CD8-positive, alpha-beta memory T cell (primary cell): Measurements from ENCODE around the gene AGRN. TPM values are rescaled to one million over a fixed set of nuclear protein-coding genes. Genes with fewer than 3 reads are reported as not detected.
"Not testable (repeated sequence)": the region's sequence is repeated elsewhere in the genome, so short reads cannot be mapped to it uniquely, and the experiment has no call there.

ENCODE experiments used
- CTCF ChIA-PET: fragments of 350-600 bp; sonication (Branson Sonifier 250); formaldehyde crosslinking; loops from one replicate; lab custom pipeline; 2021; ENCODE audit warnings: antibody characterized with exemption; lab: Charles Lee
- POLR2A ChIA-PET: fragments of 350-600 bp; sonication (Branson Sonifier 250); formaldehyde crosslinking; loops from one replicate; lab custom pipeline; 2021; ENCODE audit warnings: antibody characterized with exemption; lab: Charles Lee
- DNase-seq, 5 donors: peaks; one replicate each; pipeline versions ENCODE4 v3.0.0 to v3.0.0-alpha.2; 2020 to 2022; ENCODE audit warnings: mixed read lengths in 1 of 5
- H3K27ac ChIP-seq: one replicate; pipeline ENCODE4 v1.7.0; 2013; ENCODE audit warnings: low read depth, mild to moderate bottlenecking, low read length, moderate library complexity
- H3K27me3 ChIP-seq: 2 replicates; pipeline ENCODE4 v1.7.0; 2013; ENCODE audit warnings: low read length, mild to moderate bottlenecking; ENCODE audit not compliant: insufficient read depth, poor library complexity, severe bottlenecking
- H3K36me3 ChIP-seq: 2 replicates; pipeline ENCODE4 v1.7.0; 2013; ENCODE audit warnings: mild to moderate bottlenecking, low read length, moderate library complexity; ENCODE audit not compliant: insufficient read depth
- H3K4me1 ChIP-seq: 2 replicates; pipeline ENCODE4 v1.7.0; 2013; ENCODE audit warnings: mild to moderate bottlenecking, low read length, moderate library complexity; ENCODE audit not compliant: insufficient read depth
- H3K4me3 ChIP-seq: 2 replicates; pipeline ENCODE4 v1.7.0; 2013; ENCODE audit warnings: mild to moderate bottlenecking, low read length
- H3K9me3 ChIP-seq: 2 replicates; pipeline ENCODE4 v1.7.0; 2013; ENCODE audit warnings: mild to moderate bottlenecking, low read length
- H3K27ac Mint-ChIP-seq, 8 donors: one replicate each; pipeline ENCODE4 v1.8.0; 2020 to 2021; ENCODE audit warnings: mixed read lengths in 8 of 8, mild to moderate bottlenecking in 6 of 8, inconsistent platforms in 3 of 8, moderate library complexity in 3 of 8
- H3K27me3 Mint-ChIP-seq, 2 donors: one replicate each; pipeline ENCODE4 v1.8.0; 2020 to 2021; ENCODE audit warnings: mixed read lengths in 2 of 2, mild to moderate bottlenecking in 1 of 2, moderate library complexity in 1 of 2
- H3K36me3 Mint-ChIP-seq, 3 donors: one replicate each; pipeline ENCODE4 v1.8.0; 2020 to 2021; ENCODE audit warnings: mixed read lengths in 3 of 3, inconsistent platforms in 1 of 3, mild to moderate bottlenecking in 1 of 3
- H3K4me1 Mint-ChIP-seq, 3 donors: one replicate each; pipeline ENCODE4 v1.8.0; 2020 to 2021; ENCODE audit warnings: mixed read lengths in 3 of 3, inconsistent platforms in 1 of 3, mild to moderate bottlenecking in 1 of 3
- H3K4me3 Mint-ChIP-seq, 7 donors: one replicate each; pipeline ENCODE4 v1.8.0; 2020 to 2021; ENCODE audit warnings: mixed read lengths in 7 of 7, mild to moderate bottlenecking in 6 of 7, moderate library complexity in 4 of 7, inconsistent platforms in 2 of 7
- H3K9me3 Mint-ChIP-seq, 5 donors: one replicate each; pipeline ENCODE4 v1.8.0; 2020 to 2022; ENCODE audit warnings: mixed read lengths in 5 of 5, mild to moderate bottlenecking in 3 of 5, moderate library complexity in 2 of 5, inconsistent platforms in 1 of 5
- polyA plus RNA-seq: library from polyadenylated mRNA; unstranded; fragments of 300-500 nt; fragmentation: Illumina TruSeq; gene quantifications from one replicate; pipeline ENCODE4 v1.2.3, GENCODE V29; 2021
- total RNA-seq, 2 experiments: library from RNA; stranded (reverse); gene quantifications; one replicate each; pipeline ENCODE4 v1.2.3, GENCODE V29; 2021

The AGRN gene
- total and polyA plus RNA-seq, 3 experiments from 2014 or later = 7.1 to 8.0 TPM; not detected in 1

DNA sequence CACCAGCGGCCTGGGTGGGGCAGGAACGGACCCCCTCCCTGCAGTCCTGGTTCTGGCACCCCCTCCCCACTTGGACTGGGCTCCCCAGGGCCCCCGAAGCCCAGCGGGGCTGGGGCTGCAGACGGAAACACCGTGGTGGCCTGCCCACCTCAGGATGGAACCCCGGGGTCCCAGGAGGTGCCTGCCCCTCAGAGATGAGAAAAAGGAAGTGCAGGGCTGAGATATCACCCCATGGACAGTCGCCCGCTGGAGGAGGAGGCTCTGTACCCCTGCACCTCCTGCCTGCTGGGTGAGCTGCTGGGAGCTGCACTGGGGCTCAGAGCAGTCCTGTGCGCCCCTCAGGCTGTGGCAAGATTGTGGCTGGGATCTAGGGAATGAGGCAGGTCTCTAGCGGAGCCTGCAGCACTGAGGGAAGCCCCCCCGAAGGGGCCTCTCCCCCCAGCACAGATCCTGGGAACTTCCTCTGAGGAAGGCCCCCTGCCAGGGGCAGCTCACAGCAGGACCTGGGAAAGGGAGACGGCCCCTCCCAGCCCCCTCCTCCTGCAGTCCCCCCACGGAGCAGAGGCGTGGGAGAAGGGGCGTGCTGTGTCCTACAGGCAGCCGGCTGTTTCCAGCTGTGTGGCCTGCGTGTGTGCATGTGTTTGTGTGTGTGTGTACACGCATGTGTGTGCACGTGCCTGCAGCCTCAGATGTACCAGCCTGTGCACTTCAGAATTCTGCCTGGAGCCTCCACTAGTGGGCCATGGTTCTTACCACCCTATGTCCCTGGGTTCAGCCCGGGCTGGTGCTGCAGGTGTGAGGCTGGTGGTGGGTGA is 6.9 kb downstream of the AGRN start:
- Histone ChIP-seq H3K4me3 (no peak overlapping the region), H3K4me1 (peaks cover 9% of the 10 kb centered on the region), H3K27me3 (peaks cover 2% of the 10 kb centered on the region), H3K9me3 (no peaks in the 10 kb centered on the region), H3K27ac (no peak overlapping the region), H3K36me3 (no peaks in the 10 kb centered on the region)
- H3K9me3 Mint-ChIP-seq = no peaks in the 10 kb centered on the region
- no peak overlapping the region for H3K4me3 Mint-ChIP-seq
- ChIA-PET CTCF (no interaction called here), POLR2A (no interaction called here)
- DNase-seq = no peak
- no peaks in the 10 kb centered on the region for H3K36me3 Mint-ChIP-seq
- H3K4me1 Mint-ChIP-seq = peaks cover 0 to 5% (median 3%) of the 10 kb centered on the region in 3 donors
- H3K27ac Mint-ChIP-seq = no peak overlapping the region
- H3K27me3 Mint-ChIP-seq = peaks cover under 1 to 3% of the 10 kb centered on the region in 2 donors

DNA sequence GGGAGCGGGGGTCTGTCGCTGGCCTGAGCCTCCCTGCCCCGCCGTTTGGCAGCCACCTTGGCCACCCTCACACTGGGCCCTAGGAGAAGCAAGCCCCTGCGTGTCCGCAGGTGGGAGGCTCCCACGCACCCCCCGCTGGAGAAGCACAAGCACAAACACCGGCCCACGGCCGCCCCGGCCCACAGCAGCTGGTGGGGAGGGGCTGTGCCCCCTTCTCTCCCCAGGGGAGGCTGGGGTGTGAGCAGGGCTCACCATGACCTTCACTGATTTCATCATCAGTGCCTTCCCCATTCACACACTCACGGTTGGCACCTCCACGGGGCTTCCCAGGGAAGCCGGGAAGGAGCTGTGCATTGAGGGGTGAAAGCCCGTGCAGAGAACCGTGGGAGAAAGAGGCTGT is 7.9 kb downstream of the AGRN start:
- Histone ChIP-seq H3K27me3 (peaks cover 11% of the 10 kb centered on the region), H3K4me1 (peaks cover 6% of the 10 kb centered on the region), H3K27ac (no peak overlapping the region), H3K4me3 (no peak overlapping the region), H3K9me3 (no peaks in the 10 kb centered on the region), H3K36me3 (no peaks in the 10 kb centered on the region)
- Mint-ChIP-seq H3K4me1 (peaks cover 0 to 5% (median 3%) of the 10 kb centered on the region in 3 donors), H3K9me3 (no peaks in the 10 kb centered on the region), H3K36me3 (no peaks in the 10 kb centered on the region), H3K4me3 (no peak overlapping the region), H3K27ac (no peak overlapping the region), H3K27me3 (peaks cover 8% of the 10 kb centered on the region in 2 donors)
- no peak for DNase-seq
- POLR2A ChIA-PET = no interaction called here
- CTCF ChIA-PET = no interaction called here

- H3K27ac ChIP-seq, H3K36me3 ChIP-seq, H3K4me1 ChIP-seq, H3K27ac Mint-ChIP-seq, H3K9me3 Mint-ChIP-seq, DNase-seq, H3K4me3 ChIP-seq, H3K4me1 Mint-ChIP-seq, POLR2A ChIA-PET, CTCF ChIA-PET, H3K4me3 Mint-ChIP-seq, H3K36me3 Mint-ChIP-seq, H3K9me3 ChIP-seq: not testable (repeated sequence)
- H3K27me3 ChIP-seq = peaks cover 18% of the 10 kb centered on the region
- peaks cover 14 to 17% of the 10 kb centered on the region in 2 donors for H3K27me3 Mint-ChIP-seq
Measured at GRCh38 chr1:1030867-1031658, 11.1 kb downstream of the AGRN start.

DNA sequence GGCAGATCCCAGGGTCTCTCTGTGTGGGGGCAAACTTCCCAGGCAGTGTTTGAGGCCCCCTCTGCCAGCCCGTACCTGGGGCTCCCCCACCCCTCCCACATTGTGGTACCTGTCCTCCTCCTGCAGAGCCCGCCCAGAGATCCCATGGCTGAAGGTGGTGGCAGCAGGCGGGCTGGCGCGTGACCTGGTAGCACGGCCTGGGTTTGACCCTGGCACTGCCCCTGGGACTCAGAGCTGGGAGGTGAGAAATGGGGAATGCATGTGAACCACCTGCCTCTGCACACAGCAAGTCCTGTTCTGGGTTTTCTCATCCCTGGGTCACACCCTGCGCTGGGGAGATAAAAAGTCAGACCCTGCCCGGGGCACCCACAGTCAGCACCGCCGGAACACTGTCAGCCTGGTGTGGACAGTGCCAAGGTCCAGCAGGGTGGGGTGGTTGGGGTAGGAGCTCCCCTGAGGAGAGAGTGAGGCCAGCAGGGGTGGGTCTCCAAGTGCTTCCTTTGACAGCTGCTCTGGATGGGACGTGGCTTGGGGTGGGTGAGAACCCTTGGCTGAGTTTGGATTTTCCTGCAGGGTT is 11.8 kb downstream of the AGRN start:
- Histone ChIP-seq H3K27me3 (peaks cover 21% of the 10 kb centered on the region), H3K36me3 (no peaks in the 10 kb centered on the region), H3K27ac (no peak overlapping the region), H3K4me1 (peaks cover 9% of the 10 kb centered on the region), H3K4me3 (no peak overlapping the region), H3K9me3 (no peaks in the 10 kb centered on the region)
- ChIA-PET CTCF (interaction anchor here (0.8 to 1.9 kb wide), 2 partner anchors 18 to 32 kb away, joined by 3 to 6 read pairs; partner anchors contain the start of gene ISG15), POLR2A (interaction anchor here (0.6 kb wide), 1 partner anchor 37 kb away, joined by 6 read pairs; no protein-coding TSS in a partner anchor)
- no peaks in the 10 kb centered on the region for H3K36me3 Mint-ChIP-seq
- peaks cover 17 to 19% of the 10 kb centered on the region in 2 donors for H3K27me3 Mint-ChIP-seq
- peaks cover 0 to 5% (median 3%) of the 10 kb centered on the region in 3 donors for H3K4me1 Mint-ChIP-seq
- peak overlapping the region in 3 of 8 donors; percentile 8 to 81 (median 47) for H3K27ac Mint-ChIP-seq
- H3K4me3 Mint-ChIP-seq = peak overlapping the region in 4 of 7 donors; percentile 35 to 69 (median 49)
- peaks cover 0 to 2% (median 0%) of the 10 kb centered on the region in 5 donors for H3K9me3 Mint-ChIP-seq
- no peak for DNase-seq

DNA sequence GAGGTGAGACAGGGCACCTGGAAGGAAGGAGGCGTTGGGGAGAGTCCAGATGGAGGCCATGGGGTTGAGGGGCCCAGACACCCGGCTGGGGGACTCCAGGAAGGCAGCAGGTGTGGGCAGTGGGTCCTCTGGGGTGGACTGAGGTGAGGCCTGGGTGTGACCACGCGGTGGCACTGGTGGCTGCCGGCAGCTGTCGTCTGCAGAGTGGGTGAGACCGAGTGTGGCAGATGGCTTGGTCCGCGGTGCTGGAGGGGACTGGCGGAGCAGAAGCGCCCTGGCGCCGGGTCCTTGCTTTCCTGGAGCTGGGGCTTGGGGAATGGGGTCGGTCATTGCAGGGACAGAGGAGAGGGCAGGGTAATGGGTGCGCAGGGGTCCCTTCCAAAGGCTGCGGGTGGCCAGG is 12.5 kb downstream of the AGRN start:
- Mint-ChIP-seq H3K4me1 (peaks cover 0 to 5% (median 3%) of the 10 kb centered on the region in 3 donors), H3K27ac (peak overlapping the region in 2 of 8 donors; percentile 8 to 47), H3K36me3 (no peaks in the 10 kb centered on the region), H3K9me3 (peaks cover 0 to 2% (median 0%) of the 10 kb centered on the region in 5 donors), H3K27me3 (peaks cover 17 to 22% of the 10 kb centered on the region in 2 donors), H3K4me3 (peak overlapping the region in 5 of 7 donors; percentile 15 to 69 (median 37))
- H3K9me3 ChIP-seq = no peaks in the 10 kb centered on the region
- no peak overlapping the region for H3K27ac ChIP-seq
- CTCF ChIA-PET = interaction anchor here (0.8 to 1.9 kb wide), 2 partner anchors 19 to 31 kb away, joined by 3 to 6 read pairs; partner anchors contain the start of gene ISG15
- peaks cover 9% of the 10 kb centered on the region for H3K4me1 ChIP-seq
- peaks cover 21% of the 10 kb centered on the region for H3K27me3 ChIP-seq
- POLR2A ChIA-PET = interaction anchor here (0.6 kb wide), 1 partner anchor 37 kb away, joined by 6 read pairs; no protein-coding TSS in a partner anchor
- no peak for DNase-seq
- H3K36me3 ChIP-seq = no peaks in the 10 kb centered on the region
- no peak overlapping the region for H3K4me3 ChIP-seq

GRCh38 chr1:1033009-1033587 is 13.2 kb downstream of the AGRN start:
- Mint-ChIP-seq H3K27me3 (peaks cover 17 to 27% of the 10 kb centered on the region in 2 donors), H3K4me1 (peaks cover 0 to 5% (median 3%) of the 10 kb centered on the region in 3 donors), H3K27ac (no peak overlapping the region), H3K9me3 (peaks cover 0 to 2% (median 0%) of the 10 kb centered on the region in 5 donors), H3K36me3 (no peaks in the 10 kb centered on the region), H3K4me3 (peak overlapping the region in 4 of 7 donors; percentile 45 to 78 (median 54))
- H3K4me1 ChIP-seq = peaks cover 9% of the 10 kb centered on the region
- H3K4me3 ChIP-seq = no peak overlapping the region
- H3K36me3 ChIP-seq = no peaks in the 10 kb centered on the region
- no peak overlapping the region for H3K27ac ChIP-seq
- POLR2A ChIA-PET = no interaction called here
- CTCF ChIA-PET = interaction anchor here (0.9 to 1.9 kb wide), 2 partner anchors 19 to 31 kb away, joined by 3 to 6 read pairs; partner anchors contain the start of gene ISG15
- peak; percentile 77 to 89 (median 82) for DNase-seq
- peaks cover 21% of the 10 kb centered on the region for H3K27me3 ChIP-seq
- H3K9me3 ChIP-seq = no peaks in the 10 kb centered on the region

GRCh38 chr1:1033731-1034438 is 14.0 kb downstream of the AGRN start:
- H3K9me3 ChIP-seq = no peaks in the 10 kb centered on the region
- Mint-ChIP-seq H3K27ac (no peak overlapping the region), H3K36me3 (no peaks in the 10 kb centered on the region), H3K4me1 (peaks cover 0 to 11% (median 6%) of the 10 kb centered on the region in 3 donors), H3K4me3 (peak overlapping the region in 2 of 7 donors; percentile 41 to 85), H3K9me3 (peaks cover 0 to 2% (median 0%) of the 10 kb centered on the region in 5 donors), H3K27me3 (peaks cover 19 to 34% of the 10 kb centered on the region in 2 donors)
- H3K4me1 ChIP-seq = peaks cover 10% of the 10 kb centered on the region
- POLR2A ChIA-PET = interaction anchor here (0.6 kb wide), 1 partner anchor 56 kb away, joined by 3 read pairs; no protein-coding TSS in a partner anchor
- peaks cover 22% of the 10 kb centered on the region for H3K27me3 ChIP-seq
- DNase-seq = no peak
- H3K36me3 ChIP-seq = no peaks in the 10 kb centered on the region
- no peak overlapping the region for H3K27ac ChIP-seq
- CTCF ChIA-PET = interaction anchor here (0.9 to 1.9 kb wide), 2 partner anchors 20 to 30 kb away, joined by 3 to 6 read pairs; partner anchors contain the start of gene ISG15
- no peak overlapping the region for H3K4me3 ChIP-seq
